Adrenal gland (tissue), 12 donors: Measurements from ENCODE around the gene DYNC2LI1. TPM values are rescaled to one million over a fixed set of nuclear protein-coding genes. Genes with fewer than 3 reads are reported as not detected.
A peak's percentile ranks its signal among the peaks of the same experiment; 100 is the strongest.

Source experiments
- DNase-seq, 7 donors: peaks; one replicate each; pipeline ENCODE4 v3.0.0-alpha.2; 2019 to 2020
- H3K27ac ChIP-seq, 5 donors: fragments of 200-600 bp; sonication (generic) in 4 of 5; 1 replicate in 3 of 5; 2 replicates in 2 of 5; pipeline versions ENCODE4 v1.5.1 to v1.8.0; 2016 to 2020; ENCODE audit warnings: mild to moderate bottlenecking in 1 of 5
- H3K27me3 ChIP-seq: fragments of 200-600 bp; 2 replicates; pipeline ENCODE4 v1.8.0; 2021
- H3K36me3 ChIP-seq, 2 donors: fragments of 200-600 bp; replicated peaks in 1 of 2; 1 replicate in 1 of 2; 2 replicates in 1 of 2; pipeline versions ENCODE4 v1.5.1 to v1.8.0; 2018 to 2022
- H3K4me1 ChIP-seq, 2 donors: fragments of 200-600 bp; replicated peaks in 1 of 2; 1 replicate in 1 of 2; 2 replicates in 1 of 2; pipeline versions ENCODE4 v1.5.1 to v1.8.0; 2018 to 2021
- H3K4me3 ChIP-seq, 4 donors: fragments of 200-600 bp; sonication (generic) in 3 of 4; one replicate each; pipeline ENCODE4 v1.5.1; 2016 to 2018
- H3K9me3 ChIP-seq, 3 donors: fragments of 200-600 bp; sonication (generic) in 1 of 3; replicated peaks in 1 of 3; 1 replicate in 2 of 3; 2 replicates in 1 of 3; pipeline versions ENCODE4 v1.5.1 to v1.8.0; 2016 to 2021
- CTCF ChIP-seq, 6 experiments: fragments of 450-650 bp in 4 of 6; fragments of 200-600 bp in 2 of 6; sonication (generic) in 1 of 6; IDR thresholded peaks; 1 replicate in 5 of 6; 2 replicates in 1 of 6; pipeline versions ENCODE4 v1.5.1 to v1.8.0; 2016 to 2021; ENCODE audit warnings: antibody characterized with exemption in 6 of 6, mild to moderate bottlenecking in 2 of 6, moderate library complexity in 1 of 6
- POLR2A ChIP-seq, 2 donors: fragments of 450-650 bp; IDR thresholded peaks; one replicate each; pipeline ENCODE4 v1.6.1; 2017; ENCODE audit warnings: antibody characterized with exemption in 2 of 2, mild to moderate bottlenecking in 2 of 2, moderate library complexity in 1 of 2
- WGBS, 4 donors: extraction: QIAGEN DNeasy Blood & Tissue Kit in 2 of 4; methylation state at CpG; one replicate each; pipeline versions ENCODE4 v1.1.5 to v1.1.7; 2013 to 2017; 5-methylcytosine and 5-hydroxymethylcytosine counted together
- intact Hi-C, 2 donors: fragments of 100-400 bp; cut with DNase I; formaldehyde crosslinking; loops; one replicate each; pipeline versions ENCODE4 v1.14.1 to v1.15.0; 2022 to 2023
- polyA plus RNA-seq, 3 donors: library from polyadenylated mRNA; stranded (reverse); fragments of 200-250 nt in 2 of 3; fragments of 350-450 nt in 1 of 3; fragmentation: Illumina TruSeq in 1 of 3; extraction: RNeasy Lipid Tissue Mini Kit (QIAGEN cat#74804) in 1 of 3; gene quantifications; one replicate each; pipeline ENCODE4 v1.2.3, GENCODE V29; 2013 to 2014
- total RNA-seq, 9 donors: library from RNA; depleted of rRNA in 4 of 9; stranded (reverse); fragments of >200 nt in 4 of 9; fragments of 120-200 nt in 1 of 9; fragmentation: NEBNext Ultra II Directional in 1 of 9; extraction: Animal tissue kit (Norgen Biotek cat#: 25700) in 1 of 9; gene quantifications; one replicate each; pipeline versions ENCODE4 v1.1.0 to v1.2.4, GENCODE V29; 2013 to 2023
- donor health status: healthy with polysubstance abuse.
- donor health status: Bipolar disorder and iron deficiency.
- donor health status: DM: yes; HTN: yes; CAD: no.
- donor health status: DM: no; HTN: no; CAD: no.
- donor health status: DM: no; HTN: no; CAD: no.
- donor health status: DM: yes; HTN: yes; CAD: no.

The DYNC2LI1 gene
- total and polyA plus RNA-seq, 12 donors, result 16.9 to 80.5 (median 30.5) TPM

DNA sequence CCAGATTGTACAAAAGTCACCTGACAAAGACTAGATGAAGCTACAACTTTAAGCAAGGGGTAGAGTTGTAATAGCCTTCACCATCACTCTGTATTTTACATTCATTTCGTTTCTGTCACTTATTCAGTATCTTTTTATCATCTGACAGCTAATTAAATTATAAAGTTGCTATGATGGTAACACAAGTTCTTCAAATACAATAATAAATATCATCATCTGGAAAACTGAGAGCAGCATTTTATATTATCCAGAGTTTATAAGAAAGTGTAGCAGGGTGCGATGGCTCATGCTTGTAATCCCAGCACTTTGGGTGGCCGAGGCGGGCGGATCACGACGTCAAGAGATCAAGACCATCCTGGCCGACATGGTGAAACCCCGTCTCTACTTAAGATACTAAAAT, 21.1 kb downstream of the DYNC2LI1 start:
- Histone ChIP-seq H3K36me3 (peaks cover 0 to 2% of the 10 kb centered on the region in 2 donors), H3K27ac (no peak overlapping the region), H3K9me3 (no peaks in the 10 kb centered on the region), H3K27me3 (no peaks in the 10 kb centered on the region), H3K4me3 (no peak overlapping the region), H3K4me1 (no peaks in the 10 kb centered on the region)
- TF ChIP-seq CTCF (IDR thresholded peaks at IDR 0.05) (no peak), POLR2A (IDR thresholded peaks at IDR 0.05) (no peak)
- intact Hi-C loops, result no loop called here
- WGBS, 4 donors, result 91 to 95% (median 93%) methylated on average over 9 of the region's 9 CpGs
- DNase-seq, result no peak

DNA sequence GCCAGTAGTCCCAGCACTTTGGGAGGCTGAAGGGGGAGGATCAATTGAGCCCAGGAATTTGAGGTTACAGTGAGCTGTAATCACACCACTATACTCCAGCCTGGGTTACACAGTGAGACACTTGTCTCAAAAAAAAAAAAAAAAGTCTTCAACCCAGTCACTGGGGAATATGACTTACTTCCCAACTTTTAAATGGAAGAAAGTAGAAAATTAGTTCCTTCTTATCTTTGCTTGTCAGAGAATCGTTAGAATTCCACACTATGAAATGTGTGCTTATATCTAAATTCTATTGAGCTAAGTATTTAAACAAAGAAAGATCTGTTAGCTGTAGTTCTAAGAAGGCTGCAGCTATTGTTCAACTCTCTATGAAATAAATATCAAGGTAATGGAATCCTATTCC, 22.4 kb downstream of the DYNC2LI1 start:
- no peaks in the 10 kb centered on the region for H3K9me3 ChIP-seq
- intact Hi-C loops, result no loop called here
- no peak overlapping the region for H3K4me3 ChIP-seq
- no peak overlapping the region for H3K27ac ChIP-seq
- DNase-seq, result no peak
- 66 to 76% (median 70%) methylated on average over 1 of the region's 1 CpG for WGBS, 4 donors
- H3K36me3 ChIP-seq, result no peaks in the 10 kb centered on the region
- H3K27me3 ChIP-seq, result no peaks in the 10 kb centered on the region
- H3K4me1 ChIP-seq, result no peaks in the 10 kb centered on the region
- no peak for TF ChIP-seq POLR2A (IDR thresholded peaks at IDR 0.05)
- TF ChIP-seq CTCF (IDR thresholded peaks at IDR 0.05), result no peak

DNA sequence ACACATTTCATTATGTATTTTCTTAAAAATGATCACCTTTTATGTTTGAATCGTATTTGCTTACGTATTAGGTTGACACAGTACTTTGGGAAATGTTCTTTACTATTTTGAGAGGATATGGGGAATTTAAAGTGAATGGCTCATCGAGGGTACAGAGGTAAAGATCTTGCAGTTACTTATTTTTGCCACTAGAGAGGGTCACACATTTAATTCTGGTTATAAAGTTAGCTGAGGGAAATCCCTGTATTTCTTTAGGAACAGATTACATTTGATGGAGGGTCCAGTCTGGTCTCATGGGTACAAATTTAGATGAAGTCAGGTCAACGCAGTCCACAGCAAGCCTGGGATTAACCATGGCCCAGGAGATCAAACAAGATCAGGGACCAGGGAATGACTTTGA, 24.5 kb downstream of the DYNC2LI1 start:
- no peaks in the 10 kb centered on the region for H3K4me1 ChIP-seq
- DNase-seq, result no peak
- intact Hi-C loops, result no loop called here
- H3K9me3 ChIP-seq, result no peaks in the 10 kb centered on the region
- TF ChIP-seq POLR2A (IDR thresholded peaks at IDR 0.05) (no peak), CTCF (IDR thresholded peaks at IDR 0.05) (peak; percentile 13 to 35 (median 25))
- no peaks in the 10 kb centered on the region for H3K36me3 ChIP-seq
- 86 to 91% (median 87%) methylated on average over 4 of the region's 4 CpGs for WGBS, 4 donors
- H3K4me3 ChIP-seq, result no peak overlapping the region
- no peaks in the 10 kb centered on the region for H3K27me3 ChIP-seq
- no peak overlapping the region for H3K27ac ChIP-seq

DNA sequence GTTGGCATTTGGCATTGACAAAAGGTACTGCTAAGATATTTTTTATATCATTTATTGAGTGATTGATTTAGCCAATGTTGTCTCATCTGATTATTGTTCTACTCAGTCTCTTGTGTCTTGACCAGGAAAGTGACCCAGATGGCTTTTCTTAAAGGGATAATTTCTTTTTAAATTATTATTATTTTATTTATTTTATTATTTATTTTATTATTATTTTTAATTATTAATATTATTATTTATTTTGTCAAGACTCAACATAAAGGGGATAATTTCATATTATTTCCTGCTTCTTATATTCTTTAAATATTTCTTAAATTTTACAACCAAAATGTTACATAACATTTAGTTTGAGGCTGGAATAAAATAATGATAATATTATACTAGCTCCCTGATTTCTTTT, 27.1 kb downstream of the DYNC2LI1 start:
- H3K27me3 ChIP-seq, result no peaks in the 10 kb centered on the region
- H3K27ac ChIP-seq, result no peak overlapping the region
- no peaks in the 10 kb centered on the region for H3K4me1 ChIP-seq
- intact Hi-C loops, result no loop called here
- H3K36me3 ChIP-seq, result peaks cover 0 to 12% of the 10 kb centered on the region in 2 donors
- no peaks in the 10 kb centered on the region for H3K9me3 ChIP-seq
- no peak overlapping the region for H3K4me3 ChIP-seq
- TF ChIP-seq POLR2A (IDR thresholded peaks at IDR 0.05) (no peak), CTCF (IDR thresholded peaks at IDR 0.05) (no peak)
- no peak for DNase-seq
